Activated naive CD8-positive, alpha-beta T cell (primary cell): Measurements from ENCODE around the gene PYM1.
"Not testable (repeated sequence)": the region's sequence is repeated elsewhere in the genome, so short reads cannot be mapped to it uniquely, and the experiment has no call there.

Experiments
- H3K27ac Mint-ChIP-seq: one replicate; pipeline ENCODE4 v1.8.0; 2021; ENCODE audit warnings: mixed read lengths
- H3K27me3 Mint-ChIP-seq: one replicate; pipeline ENCODE4 v1.8.0; 2021; ENCODE audit warnings: mixed read lengths
- H3K36me3 Mint-ChIP-seq: one replicate; pipeline ENCODE4 v1.8.0; 2021; ENCODE audit warnings: mixed read lengths
- H3K4me1 Mint-ChIP-seq: one replicate; pipeline ENCODE4 v1.8.0; 2021; ENCODE audit warnings: low read depth, mixed read lengths
- H3K4me3 Mint-ChIP-seq: one replicate; pipeline ENCODE4 v1.8.0; 2021; ENCODE audit warnings: mild to moderate bottlenecking, mixed read lengths
- H3K9me3 Mint-ChIP-seq: one replicate; pipeline ENCODE4 v1.8.0; 2021; ENCODE audit warnings: low read depth, mixed read lengths

The PYM1 gene

DNA sequence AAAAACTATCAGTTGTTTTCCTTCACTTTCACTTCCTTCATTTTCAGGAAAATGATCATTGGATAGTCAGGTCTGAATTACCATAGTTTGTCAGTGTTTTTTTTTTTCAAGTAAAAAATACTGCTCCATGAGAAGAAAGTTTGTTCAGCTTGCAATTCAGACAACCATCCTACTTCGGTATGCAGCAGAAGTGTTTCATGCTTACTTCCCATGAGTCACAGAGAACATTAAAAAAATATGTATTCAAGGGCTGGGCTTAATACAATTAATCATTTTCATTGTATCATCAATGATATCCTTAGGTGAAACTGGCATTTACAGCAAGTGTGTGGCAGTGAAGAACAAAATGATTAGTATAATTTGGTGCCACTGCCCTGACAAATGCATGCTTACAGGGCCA is 21.6 kb downstream of the PYM1 start:
- Mint-ChIP-seq H3K9me3 (no peaks in the 10 kb centered on the region), H3K4me3 (no peak overlapping the region), H3K36me3 (no peaks in the 10 kb centered on the region), H3K4me1 (peaks cover 4% of the 10 kb centered on the region), H3K27me3 (no peaks in the 10 kb centered on the region), H3K27ac (peak overlapping the region; percentile 3)

DNA sequence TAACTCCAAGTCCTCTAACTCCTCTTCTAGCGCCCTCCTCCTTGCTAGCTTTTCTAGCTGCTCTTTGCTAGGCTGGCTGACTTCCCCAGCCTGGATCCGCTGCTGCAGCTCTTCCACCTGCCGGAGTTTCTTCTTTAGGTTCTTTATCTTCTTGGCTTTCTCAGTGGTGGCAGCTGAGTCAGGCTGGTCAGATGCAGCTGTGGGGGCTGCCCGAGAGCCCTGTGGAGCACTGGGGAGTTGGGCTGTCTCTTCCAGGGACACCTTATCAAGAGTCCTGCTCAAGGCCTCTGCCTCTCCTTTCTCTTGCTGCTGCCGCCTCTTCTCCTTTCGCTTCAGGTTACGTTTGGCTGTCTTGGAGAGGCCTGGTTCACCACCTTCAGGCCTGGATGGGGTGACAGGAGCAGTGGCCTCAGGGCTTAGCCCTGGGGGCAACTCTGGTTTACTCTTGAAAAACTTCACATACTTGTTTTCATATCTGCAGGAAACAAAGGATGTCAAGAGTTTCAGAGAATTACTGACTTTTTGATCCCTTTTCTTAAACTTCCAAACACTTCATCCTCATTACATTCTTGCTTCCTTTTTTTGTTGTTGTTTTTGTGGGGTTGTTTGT is 25.7 kb downstream of the PYM1 start:
- H3K27me3 Mint-ChIP-seq, result no peaks in the 10 kb centered on the region
- H3K27ac Mint-ChIP-seq, result no peak overlapping the region
- H3K4me3 Mint-ChIP-seq, result no peak overlapping the region
- no peaks in the 10 kb centered on the region for H3K9me3 Mint-ChIP-seq
- H3K36me3 Mint-ChIP-seq, result no peaks in the 10 kb centered on the region
- peaks cover 15% of the 10 kb centered on the region for H3K4me1 Mint-ChIP-seq

DNA sequence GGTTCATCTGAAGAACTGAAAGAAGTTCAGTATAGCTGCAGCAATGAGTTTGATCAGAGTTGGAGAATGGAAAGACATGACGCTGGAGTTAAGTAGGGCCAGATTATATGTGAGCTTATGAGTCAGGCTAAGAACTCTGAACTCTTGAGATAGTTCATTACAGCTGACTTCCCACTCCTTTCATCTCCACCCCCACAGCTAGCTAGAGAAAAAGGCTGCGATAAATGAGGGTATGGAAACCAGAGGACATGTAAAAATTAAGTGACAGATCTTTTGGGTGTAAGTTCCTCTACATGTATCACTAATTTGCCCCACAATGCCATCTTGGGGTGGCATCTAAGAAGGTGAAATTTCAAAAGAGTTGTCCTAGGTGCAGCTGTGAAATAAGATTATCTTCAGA is 28.6 kb downstream of the PYM1 start:
- no peaks in the 10 kb centered on the region for H3K36me3 Mint-ChIP-seq
- peak overlapping the region; percentile 81 for H3K27ac Mint-ChIP-seq
- no peaks in the 10 kb centered on the region for H3K9me3 Mint-ChIP-seq
- no peak overlapping the region for H3K4me3 Mint-ChIP-seq
- peaks cover 13% of the 10 kb centered on the region for H3K4me1 Mint-ChIP-seq
- H3K27me3 Mint-ChIP-seq, result no peaks in the 10 kb centered on the region

DNA sequence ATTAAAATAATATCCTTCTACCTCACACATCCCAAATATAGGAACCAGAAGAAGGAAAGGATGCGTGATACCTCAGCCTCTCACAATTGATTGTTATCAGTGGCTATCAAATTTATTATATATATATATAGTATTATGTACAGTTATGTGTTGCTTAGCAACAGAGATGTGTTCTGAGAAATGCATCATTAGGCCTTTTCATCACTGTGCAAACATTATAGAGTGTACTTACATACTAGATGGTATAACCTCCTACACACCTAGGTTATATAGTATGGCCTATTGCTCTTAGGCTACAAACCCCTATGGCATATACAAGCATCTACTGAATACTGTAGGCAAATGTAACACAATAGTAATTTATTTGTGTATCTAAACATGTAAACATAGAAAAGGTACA is 34.0 kb downstream of the PYM1 start:
- no peak overlapping the region for H3K27ac Mint-ChIP-seq
- no peaks in the 10 kb centered on the region for H3K27me3 Mint-ChIP-seq
- no peak overlapping the region for H3K4me3 Mint-ChIP-seq
- no peaks in the 10 kb centered on the region for H3K9me3 Mint-ChIP-seq
- H3K4me1 Mint-ChIP-seq, result peaks cover 4% of the 10 kb centered on the region
- no peaks in the 10 kb centered on the region for H3K36me3 Mint-ChIP-seq

DNA sequence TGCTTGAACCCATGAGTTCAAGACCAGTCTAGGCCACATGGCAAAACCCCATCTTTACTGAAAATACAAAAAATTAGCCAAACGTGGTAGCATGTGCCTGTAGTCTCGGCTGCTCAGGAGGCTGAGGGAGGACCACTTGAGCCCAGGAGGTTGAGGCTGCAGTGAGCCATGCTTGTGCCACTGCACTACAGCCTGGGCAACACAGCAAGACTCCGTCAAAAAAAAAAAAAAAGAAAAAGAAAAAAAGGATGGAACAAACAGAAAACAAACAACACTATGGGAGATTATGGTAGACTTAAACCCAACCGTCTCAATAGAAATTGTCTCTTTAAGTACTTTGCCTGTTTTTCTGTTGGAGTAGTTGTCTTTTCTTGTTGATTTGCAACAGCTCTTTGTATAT is 36.4 kb downstream of the PYM1 start:
- Mint-ChIP-seq H3K36me3 (no peaks in the 10 kb centered on the region), H3K27ac (no peak overlapping the region), H3K4me3 (no peak overlapping the region), H3K4me1 (no peaks in the 10 kb centered on the region), H3K27me3 (no peaks in the 10 kb centered on the region), H3K9me3 (no peaks in the 10 kb centered on the region)

DNA sequence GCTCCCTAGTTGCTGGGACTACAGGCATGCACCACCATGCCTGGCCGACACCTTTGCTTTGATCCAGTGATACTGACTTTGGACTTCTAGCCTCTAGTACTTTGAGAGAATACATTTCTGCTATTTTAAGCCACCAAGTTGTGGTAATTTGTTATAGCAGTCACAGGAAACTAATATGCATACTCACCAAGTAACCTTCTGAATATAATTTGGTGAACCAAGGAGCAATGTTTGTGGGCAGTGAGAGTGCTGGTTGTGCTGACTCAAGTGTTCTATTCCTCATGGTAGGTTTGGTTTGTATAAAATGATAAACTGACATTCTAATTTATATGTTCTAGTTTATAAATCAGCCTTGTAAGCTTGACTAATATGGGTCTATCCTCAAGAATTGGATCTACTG is 42.6 kb downstream of the PYM1 start:
- no peaks in the 10 kb centered on the region for H3K9me3 Mint-ChIP-seq
- H3K27ac Mint-ChIP-seq, result no peak overlapping the region
- no peak overlapping the region for H3K4me3 Mint-ChIP-seq
- peaks cover 6% of the 10 kb centered on the region for H3K4me1 Mint-ChIP-seq
- no peaks in the 10 kb centered on the region for H3K36me3 Mint-ChIP-seq
- H3K27me3 Mint-ChIP-seq, result no peaks in the 10 kb centered on the region

DNA sequence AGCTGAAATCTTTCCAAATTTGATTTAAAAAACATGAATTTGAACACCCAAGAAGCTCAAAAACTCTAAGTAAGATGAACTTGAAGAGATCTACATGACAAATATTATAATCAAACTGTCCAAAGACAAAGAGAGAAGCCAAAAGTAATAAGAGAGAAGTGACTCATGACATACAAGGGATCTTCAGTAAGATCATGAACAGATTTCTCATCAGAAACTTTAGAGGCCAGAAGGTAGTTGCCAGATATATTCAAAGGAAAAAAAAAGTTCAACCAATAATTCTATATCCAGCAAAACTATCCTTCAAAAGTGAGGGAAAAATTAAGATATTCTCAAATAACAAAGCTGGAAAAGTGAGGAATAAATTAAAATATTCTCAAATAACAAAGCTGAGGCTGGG is 49.9 kb downstream of the PYM1 start:
- H3K27ac Mint-ChIP-seq, result no peak overlapping the region
- peaks cover 6% of the 10 kb centered on the region for H3K4me1 Mint-ChIP-seq
- no peaks in the 10 kb centered on the region for H3K36me3 Mint-ChIP-seq
- H3K4me3 Mint-ChIP-seq, result no peak overlapping the region
- peaks cover 9% of the 10 kb centered on the region for H3K9me3 Mint-ChIP-seq
- no peaks in the 10 kb centered on the region for H3K27me3 Mint-ChIP-seq

DNA sequence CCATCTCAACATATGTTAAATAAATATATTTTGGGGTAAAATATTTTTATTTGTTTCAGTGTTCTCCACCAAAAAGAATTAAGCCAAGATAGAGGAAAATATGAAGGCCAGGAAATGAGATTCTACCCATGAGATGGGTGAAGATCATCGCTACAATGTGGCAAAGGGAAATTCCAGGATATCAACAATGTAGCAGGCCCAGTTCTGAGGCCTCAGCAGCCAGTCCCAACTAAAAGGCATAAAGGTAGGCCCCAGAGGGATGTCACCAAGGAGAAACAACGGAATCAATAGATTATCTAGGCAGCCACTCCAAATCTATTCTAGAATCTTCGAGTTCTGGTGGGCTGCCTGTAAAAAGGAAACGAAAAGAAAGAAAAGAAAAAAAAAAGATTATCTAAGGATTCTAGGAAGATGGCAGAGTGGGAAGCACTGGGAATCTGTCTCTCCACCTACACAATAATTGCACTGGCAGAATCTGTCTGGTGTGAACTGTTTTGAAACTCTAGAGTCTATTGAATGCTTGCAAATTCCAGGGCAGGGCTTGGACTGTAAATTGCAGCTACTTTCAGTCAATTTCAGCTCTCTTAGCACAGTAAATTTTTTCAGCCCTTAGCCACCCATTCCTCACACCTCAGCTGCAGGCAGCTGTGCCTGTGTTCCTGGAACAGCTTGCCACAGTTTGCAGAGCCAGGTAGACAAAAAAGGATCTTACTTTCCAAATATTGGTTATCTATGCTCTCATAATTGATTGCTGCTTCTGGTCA is 51.8 kb downstream of the PYM1 start:
- no peaks in the 10 kb centered on the region for H3K27me3 Mint-ChIP-seq
- H3K9me3 Mint-ChIP-seq, result peaks cover 9% of the 10 kb centered on the region
- no peaks in the 10 kb centered on the region for H3K36me3 Mint-ChIP-seq
- H3K27ac Mint-ChIP-seq, result no peak overlapping the region
- H3K4me3 Mint-ChIP-seq, result no peak overlapping the region
- peaks cover 3% of the 10 kb centered on the region for H3K4me1 Mint-ChIP-seq

DNA sequence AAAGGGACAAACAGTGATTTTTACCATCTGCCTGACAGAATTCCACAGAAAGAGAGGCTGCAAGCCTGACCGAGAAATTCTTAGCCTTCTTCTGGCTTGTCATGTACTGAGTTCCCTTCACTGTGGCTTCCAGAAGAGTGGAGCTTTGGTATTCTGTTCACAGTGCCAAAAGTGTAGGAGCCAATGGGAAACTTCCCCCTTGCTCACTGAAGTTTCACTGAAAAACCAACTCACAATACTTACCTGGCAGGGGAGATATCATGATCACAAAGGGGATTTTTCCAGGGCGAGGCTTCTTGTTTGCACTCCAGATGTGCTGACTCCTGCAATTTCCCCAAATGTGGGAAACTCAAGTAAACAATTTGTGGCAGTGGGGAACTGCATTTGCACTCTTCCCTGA is 53.3 kb downstream of the PYM1 start:
- Mint-ChIP-seq H3K27ac (no peak overlapping the region), H3K36me3 (no peaks in the 10 kb centered on the region), H3K4me3 (no peak overlapping the region), H3K27me3 (no peaks in the 10 kb centered on the region), H3K4me1 (no peaks in the 10 kb centered on the region), H3K9me3 (peaks cover 9% of the 10 kb centered on the region)

DNA sequence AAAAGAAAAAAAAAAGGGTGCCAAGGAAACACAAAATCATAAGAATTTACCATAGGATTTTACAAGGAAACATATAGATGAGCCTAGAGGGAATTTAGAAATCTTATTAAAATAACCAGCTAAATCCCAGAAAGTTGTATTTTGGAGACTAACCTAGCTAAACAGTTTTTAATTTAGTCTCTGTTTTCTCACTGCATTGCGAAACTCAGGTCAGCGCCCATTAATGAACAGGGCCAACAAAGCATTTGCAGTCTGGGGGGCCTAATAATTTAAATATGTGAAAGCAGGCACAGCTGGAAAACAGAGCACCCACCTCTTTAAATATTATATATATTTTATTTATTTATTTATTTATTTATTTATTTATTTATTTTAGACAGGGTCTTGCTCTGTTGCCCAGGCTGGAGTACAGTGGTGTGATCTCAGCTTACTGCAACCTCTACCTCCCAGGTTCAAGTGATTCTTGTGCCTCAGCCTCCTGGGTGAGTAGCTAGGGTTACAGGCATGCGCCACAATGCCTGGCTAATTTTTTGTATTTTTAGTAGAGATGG is 61.2 kb downstream of the PYM1 start:
- H3K9me3 Mint-ChIP-seq, H3K27ac Mint-ChIP-seq, H3K4me3 Mint-ChIP-seq, H3K36me3 Mint-ChIP-seq, H3K4me1 Mint-ChIP-seq, H3K27me3 Mint-ChIP-seq: not testable (repeated sequence)

DNA sequence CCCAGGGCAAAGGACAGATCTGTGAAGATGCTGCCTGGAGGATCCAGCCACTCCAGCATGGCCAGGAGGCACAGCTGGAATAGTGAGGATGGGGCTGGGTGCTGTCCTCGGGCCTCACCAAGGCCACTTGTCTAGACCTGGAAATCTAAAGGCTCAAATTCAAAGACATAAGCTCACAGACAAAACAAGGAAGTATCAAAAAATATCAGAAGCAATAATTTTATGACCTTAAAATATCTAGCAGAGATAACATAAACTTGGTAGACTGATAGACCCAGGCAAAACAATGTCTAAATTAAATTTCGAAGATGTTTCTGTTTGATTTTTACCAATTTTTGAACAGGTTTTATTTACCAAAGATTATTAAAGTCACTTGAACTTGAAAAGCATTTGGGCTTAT is 62.4 kb downstream of the PYM1 start:
- Mint-ChIP-seq H3K27me3 (no peaks in the 10 kb centered on the region), H3K9me3 (no peaks in the 10 kb centered on the region), H3K4me1 (no peaks in the 10 kb centered on the region), H3K4me3 (no peak overlapping the region), H3K36me3 (peaks cover 2% of the 10 kb centered on the region), H3K27ac (no peak overlapping the region)

DNA sequence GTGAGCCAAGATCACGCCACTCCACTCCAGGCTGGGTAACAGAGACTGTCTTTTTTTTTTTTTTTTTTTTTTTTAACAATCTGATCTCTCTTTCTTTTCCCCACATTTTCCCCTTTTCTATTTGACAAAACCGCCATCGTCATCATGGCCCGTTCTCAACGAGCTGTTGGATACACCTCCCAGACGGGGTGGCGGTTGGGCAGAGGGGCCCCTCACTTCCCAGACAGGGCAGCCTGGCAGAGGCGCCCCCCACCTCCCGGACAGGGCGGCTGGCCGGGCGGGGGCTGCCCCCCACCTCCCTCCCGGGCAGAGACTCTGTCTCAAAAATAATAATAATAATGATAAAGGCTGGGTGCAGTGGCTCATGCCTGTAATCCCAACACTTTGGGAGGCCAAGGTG is 64.8 kb downstream of the PYM1 start:
- not testable (repeated sequence) for H3K4me3 Mint-ChIP-seq, H3K9me3 Mint-ChIP-seq, H3K27me3 Mint-ChIP-seq, H3K4me1 Mint-ChIP-seq, H3K27ac Mint-ChIP-seq, H3K36me3 Mint-ChIP-seq

DNA sequence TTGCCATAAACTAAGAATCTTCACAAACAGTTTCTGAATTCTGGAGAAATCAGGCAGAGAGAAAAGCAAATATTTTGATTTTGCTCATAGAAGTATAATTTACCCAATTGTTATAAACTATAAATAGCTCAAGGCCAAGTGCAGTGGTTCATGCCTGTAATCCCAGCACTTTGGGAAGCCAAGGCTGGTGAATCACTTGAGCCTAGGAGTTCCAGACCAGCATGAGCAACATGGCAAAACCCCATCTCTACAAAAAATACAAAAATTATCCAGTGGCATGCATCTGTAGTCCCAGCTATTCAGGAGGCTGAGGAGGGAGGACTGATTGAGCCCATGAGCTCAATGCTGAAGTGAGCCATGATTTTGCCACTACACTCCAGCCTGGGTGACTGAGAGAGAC is 65.4 kb downstream of the PYM1 start:
- Mint-ChIP-seq H3K9me3 (no peaks in the 10 kb centered on the region), H3K27me3 (no peaks in the 10 kb centered on the region), H3K4me3 (no peak overlapping the region), H3K4me1 (no peaks in the 10 kb centered on the region), H3K27ac (no peak overlapping the region), H3K36me3 (peaks cover 2% of the 10 kb centered on the region)

DNA sequence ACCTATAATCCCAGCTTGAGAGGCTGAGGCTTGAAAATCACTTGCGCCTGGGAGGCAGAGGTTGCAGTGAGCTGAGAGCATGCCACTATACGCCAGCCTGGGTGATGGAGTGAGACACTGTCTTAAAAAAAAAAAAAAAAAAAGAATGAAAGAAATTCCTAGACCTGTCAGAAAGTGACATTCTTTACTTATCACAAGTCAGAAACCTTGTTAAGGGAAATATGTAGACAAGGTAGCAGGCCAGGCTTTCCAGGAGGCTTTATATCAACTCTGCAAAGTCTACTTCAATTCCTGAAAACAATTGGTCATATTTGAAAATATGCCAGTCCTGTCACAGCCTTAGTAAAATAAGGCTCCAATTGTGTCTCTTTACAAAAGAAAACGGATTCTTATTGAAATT is 65.8 kb downstream of the PYM1 start:
- H3K27ac Mint-ChIP-seq, result no peak overlapping the region
- H3K27me3 Mint-ChIP-seq, result no peaks in the 10 kb centered on the region
- H3K4me1 Mint-ChIP-seq, result no peaks in the 10 kb centered on the region
- H3K36me3 Mint-ChIP-seq, result peaks cover 2% of the 10 kb centered on the region
- no peak overlapping the region for H3K4me3 Mint-ChIP-seq
- H3K9me3 Mint-ChIP-seq, result no peaks in the 10 kb centered on the region

DNA sequence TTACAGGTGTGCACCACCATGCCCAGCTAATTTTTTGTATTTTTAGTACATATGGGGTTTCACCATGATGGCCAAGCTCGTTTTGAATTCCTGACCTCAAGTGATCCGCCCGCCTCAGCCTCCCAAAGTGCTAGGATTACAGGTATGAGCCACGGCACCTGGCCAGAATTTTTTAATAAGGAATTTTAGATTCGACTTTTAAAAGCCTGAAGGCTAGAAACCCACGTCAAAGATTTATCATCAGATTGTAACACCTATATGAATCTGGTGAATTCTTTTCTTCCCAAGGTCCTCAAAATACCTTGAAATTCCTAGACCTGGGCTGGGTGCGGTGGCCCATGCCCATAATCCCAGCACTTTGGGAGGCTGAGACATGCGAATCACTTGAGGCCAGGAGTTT is 66.3 kb downstream of the PYM1 start:
- H3K4me3 Mint-ChIP-seq, result no peak overlapping the region
- no peak overlapping the region for H3K27ac Mint-ChIP-seq
- no peaks in the 10 kb centered on the region for H3K27me3 Mint-ChIP-seq
- H3K4me1 Mint-ChIP-seq, result no peaks in the 10 kb centered on the region
- no peaks in the 10 kb centered on the region for H3K9me3 Mint-ChIP-seq
- H3K36me3 Mint-ChIP-seq, result peaks cover 2% of the 10 kb centered on the region

DNA sequence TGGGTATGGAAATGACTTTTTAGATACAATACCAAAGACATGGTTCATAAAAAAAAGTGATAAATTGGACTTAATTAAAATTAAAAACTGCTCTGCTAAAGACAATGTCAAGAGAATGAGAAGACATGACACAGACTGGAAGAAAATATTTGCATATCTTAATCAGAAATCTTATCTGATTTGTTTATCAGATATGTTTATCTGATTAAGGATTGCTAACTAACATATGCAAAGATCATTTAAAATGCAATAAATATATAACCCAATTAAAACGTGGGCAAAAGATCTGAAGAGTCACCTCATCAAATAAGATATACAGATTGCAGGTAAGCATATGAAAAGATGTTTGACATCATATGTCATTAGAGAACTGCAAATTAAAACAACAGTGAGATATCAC is 75.0 kb downstream of the PYM1 start:
- no peaks in the 10 kb centered on the region for H3K9me3 Mint-ChIP-seq
- H3K27ac Mint-ChIP-seq, result no peak overlapping the region
- H3K4me3 Mint-ChIP-seq, result no peak overlapping the region
- no peaks in the 10 kb centered on the region for H3K4me1 Mint-ChIP-seq
- H3K36me3 Mint-ChIP-seq, result no peaks in the 10 kb centered on the region
- no peaks in the 10 kb centered on the region for H3K27me3 Mint-ChIP-seq
